Endothelial cell of umbilical vein (primary cell): ENCODE results near the gene KMT2C.

Source experiments
- POLR2AphosphoS5 ChIP-seq: IDR thresholded peaks from 2 replicates; pipeline ENCODE4 v1.6.1; 2012; ENCODE audit warnings: low read depth, mild to moderate bottlenecking, control low read depth, low read length, moderate library complexity; ENCODE audit not compliant: insufficient read depth
- TF ChIP-seq, protein P1 (sequence below), 2 donors: IDR thresholded peaks; 1 replicate in 1 of 2; 2 replicates in 1 of 2; pipeline ENCODE4 v1.5.1; 2011; ENCODE audit warnings: low read length in 2 of 2, mild to moderate bottlenecking in 2 of 2, moderate library complexity in 2 of 2, control low read depth in 1 of 2, inconsistent platforms in 1 of 2, low read depth in 1 of 2; ENCODE audit not compliant: insufficient read depth in 1 of 2; ENCODE audit errors: extremely low read depth in 1 of 2

DNA sequence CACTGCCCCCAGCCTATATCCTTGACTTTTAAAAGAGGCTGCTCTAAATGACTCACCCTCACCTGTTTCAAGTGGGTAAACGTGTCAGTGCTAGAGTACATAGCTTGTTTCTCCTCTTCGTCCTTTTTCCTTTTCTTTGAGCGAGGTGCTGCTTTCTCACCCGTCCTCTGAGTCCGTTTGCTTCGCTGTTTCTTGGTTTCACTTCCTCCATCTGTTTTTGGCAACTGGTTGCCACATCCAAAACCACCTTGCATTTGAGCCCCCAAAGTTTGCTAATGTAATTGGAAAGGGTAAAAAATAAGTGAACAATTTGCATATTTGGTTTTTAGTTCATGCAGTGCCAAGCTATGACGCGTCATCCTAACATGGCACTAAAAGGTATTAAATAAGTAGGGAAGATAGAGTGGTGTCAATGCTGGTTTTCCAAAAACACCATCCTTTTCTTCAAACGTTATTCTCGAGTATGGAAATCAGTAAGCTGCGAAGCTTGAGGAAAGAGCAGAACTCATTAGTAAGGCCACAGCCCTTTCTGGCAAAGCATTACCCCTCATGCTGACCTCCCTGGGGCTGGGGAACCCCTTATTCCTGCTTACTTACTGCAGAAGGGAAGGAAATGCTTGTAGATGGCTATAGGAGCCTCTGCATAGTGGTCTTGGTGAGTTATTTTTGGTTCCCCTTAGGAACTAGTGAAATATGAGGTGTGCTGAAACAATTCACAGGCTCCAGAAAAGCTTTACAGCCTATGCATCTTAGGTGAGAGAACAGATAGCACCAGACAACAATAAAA is 276.8 kb downstream of the KMT2C start:
- TF ChIP-seq, protein P1, sequence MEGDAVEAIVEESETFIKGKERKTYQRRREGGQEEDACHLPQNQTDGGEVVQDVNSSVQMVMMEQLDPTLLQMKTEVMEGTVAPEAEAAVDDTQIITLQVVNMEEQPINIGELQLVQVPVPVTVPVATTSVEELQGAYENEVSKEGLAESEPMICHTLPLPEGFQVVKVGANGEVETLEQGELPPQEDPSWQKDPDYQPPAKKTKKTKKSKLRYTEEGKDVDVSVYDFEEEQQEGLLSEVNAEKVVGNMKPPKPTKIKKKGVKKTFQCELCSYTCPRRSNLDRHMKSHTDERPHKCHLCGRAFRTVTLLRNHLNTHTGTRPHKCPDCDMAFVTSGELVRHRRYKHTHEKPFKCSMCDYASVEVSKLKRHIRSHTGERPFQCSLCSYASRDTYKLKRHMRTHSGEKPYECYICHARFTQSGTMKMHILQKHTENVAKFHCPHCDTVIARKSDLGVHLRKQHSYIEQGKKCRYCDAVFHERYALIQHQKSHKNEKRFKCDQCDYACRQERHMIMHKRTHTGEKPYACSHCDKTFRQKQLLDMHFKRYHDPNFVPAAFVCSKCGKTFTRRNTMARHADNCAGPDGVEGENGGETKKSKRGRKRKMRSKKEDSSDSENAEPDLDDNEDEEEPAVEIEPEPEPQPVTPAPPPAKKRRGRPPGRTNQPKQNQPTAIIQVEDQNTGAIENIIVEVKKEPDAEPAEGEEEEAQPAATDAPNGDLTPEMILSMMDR (IDR thresholded peaks at IDR 0.05; ENCODE audit: extremely low read depth in 1 of 2, insufficient read depth in 1 of 2, low read depth in 1 of 2, low read length in 2 of 2) = no peak
- TF ChIP-seq POLR2AphosphoS5 = no peak
